HS-27A (cell line): ENCODE data around the gene KHK.

Experiments used
- DNase-seq: peaks from one replicate; pipeline ENCODE4 v3.0.0-alpha.2; 2012; ENCODE audit warnings: low read depth, missing footprints

KHK gene

GRCh38 chr2:27082773-27083409 lies 3.7 kb upstream of the KHK start:
- no peak for DNase-seq

DNA sequence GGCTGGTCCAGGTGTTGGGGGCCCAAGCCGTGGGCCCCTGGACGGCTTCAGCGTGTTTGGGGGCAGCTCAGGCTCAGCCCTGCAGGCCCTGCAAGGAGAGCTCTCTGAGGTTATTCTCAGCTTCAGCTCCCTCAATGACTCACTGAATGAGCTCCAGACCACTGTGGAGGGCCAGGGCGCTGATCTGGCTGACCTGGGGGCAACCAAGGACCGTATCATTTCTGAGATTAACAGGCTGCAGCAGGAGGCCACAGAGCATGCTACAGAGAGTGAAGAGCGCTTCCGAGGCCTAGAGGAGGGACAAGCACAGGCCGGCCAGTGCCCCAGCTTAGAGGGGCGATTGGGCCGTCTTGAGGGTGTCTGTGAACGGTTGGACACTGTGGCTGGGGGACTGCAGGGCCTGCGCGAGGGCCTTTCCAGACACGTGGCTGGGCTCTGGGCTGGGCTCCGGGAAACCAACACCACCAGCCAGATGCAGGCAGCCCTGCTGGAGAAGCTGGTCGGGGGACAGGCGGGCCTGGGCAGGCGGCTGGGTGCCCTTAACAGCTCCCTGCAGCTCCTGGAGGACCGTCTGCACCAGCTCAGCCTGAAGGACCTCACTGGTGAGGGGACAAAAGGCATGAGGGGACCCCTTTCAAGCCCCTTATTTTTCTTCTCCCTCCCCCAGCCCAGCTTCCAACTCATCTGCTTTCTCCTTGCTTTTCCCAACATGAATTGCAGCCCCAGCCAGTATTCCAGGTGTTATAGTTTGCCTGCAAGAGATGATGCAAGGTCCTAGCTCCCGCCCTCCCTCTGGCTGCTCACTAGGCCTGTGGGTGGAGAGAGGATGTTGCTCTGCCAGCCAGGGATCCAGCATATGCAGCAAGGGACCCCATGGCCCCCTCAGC lies 2.9 kb upstream of the KHK start:
- no peak for DNase-seq

DNA sequence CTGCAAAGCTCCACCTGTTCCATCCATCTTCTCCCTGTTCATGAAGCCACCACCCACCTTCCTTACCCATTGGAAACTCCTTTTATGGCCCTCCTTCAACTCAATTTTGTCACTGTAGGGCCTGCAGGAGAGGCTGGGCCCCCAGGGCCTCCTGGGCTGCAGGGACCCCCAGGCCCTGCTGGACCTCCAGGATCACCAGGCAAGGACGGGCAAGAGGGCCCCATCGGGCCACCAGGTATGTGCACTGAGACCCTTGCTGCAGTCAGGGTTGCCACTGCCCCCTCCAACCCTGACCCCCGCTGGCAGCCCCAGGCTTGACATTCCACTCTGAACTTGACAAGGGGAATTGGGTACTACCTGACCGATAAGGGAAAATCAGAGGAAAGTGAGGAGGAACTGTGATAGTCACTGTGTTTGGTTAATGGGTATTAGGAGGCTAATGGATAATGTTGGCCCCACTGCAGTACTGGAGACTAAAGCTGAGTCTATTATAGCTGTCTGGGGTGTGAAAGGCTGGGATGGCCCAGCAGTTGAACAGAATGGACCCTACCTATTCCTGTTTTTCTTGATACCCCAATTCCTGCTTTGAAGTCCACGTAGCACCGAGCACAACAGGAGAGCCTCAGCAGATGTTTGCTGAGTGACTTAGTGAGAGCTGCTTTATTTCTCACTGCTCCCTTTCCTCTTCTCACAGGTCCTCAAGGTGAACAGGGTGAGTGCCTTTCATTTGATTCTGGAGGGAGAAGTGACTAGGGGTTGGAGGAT lies 2.1 kb upstream of the KHK start:
- DNase-seq, result no peak

- no peak for DNase-seq
Measured at GRCh38 chr2:27085062-27085672, 1.4 kb upstream of the KHK start.

DNA sequence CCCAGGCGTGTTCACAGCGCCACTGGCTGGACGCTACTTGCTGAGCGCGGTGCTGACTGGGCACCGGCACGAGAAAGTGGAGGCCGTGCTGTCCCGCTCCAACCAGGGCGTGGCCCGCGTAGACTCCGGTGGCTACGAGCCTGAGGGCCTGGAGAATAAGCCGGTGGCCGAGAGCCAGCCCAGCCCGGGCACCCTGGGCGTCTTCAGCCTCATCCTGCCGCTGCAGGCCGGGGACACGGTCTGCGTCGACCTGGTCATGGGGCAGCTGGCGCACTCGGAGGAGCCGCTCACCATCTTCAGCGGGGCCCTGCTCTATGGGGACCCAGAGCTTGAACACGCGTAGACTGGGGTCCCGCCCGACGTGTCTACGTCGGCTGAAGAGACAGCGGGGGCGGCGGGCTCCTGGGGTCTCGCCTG lies 891 bp upstream of the KHK start:
- DNase-seq, result no peak

DNA sequence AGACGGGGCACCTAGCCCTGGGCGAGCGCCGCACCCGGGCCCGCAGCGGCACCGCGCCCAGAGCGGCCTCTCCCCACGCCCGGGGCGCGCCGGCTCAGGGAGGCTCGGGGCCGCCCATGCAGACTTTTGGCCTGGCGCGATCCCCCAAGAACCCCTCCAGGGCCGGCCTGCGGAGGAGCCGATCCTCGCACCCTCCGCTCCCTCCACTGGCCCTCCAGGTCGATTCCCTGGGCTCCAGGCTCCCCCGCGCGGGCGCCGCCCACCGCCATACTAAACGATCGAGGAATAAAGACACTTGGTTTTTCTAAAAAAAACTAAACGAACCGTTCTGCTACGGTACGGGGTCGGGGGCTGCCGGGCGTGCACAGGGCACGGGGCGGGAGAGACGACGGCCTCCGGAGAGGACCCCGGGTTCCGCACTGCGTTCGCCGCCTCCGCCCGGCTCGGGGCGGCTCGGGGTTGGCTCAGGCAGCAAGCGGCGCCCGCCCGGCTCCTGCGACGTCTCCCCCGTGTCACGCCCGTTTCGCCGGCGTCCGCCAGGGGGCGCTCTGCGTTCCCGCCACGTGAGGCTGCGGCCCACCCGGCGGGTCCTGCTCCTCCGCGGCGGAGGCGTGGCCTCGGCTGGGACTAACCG lies 365 bp upstream of the KHK start:
- peak; percentile 58 for DNase-seq

GRCh38 chr2:27087823-27088410 lies 1.3 kb downstream of the KHK start:
- no peak for DNase-seq

- no peak for DNase-seq
Measured at GRCh38 chr2:27088634-27089033, 2.1 kb downstream of the KHK start.

- DNase-seq, result no peak
Measured at GRCh38 chr2:27089111-27089954, 2.8 kb downstream of the KHK start.

DNA sequence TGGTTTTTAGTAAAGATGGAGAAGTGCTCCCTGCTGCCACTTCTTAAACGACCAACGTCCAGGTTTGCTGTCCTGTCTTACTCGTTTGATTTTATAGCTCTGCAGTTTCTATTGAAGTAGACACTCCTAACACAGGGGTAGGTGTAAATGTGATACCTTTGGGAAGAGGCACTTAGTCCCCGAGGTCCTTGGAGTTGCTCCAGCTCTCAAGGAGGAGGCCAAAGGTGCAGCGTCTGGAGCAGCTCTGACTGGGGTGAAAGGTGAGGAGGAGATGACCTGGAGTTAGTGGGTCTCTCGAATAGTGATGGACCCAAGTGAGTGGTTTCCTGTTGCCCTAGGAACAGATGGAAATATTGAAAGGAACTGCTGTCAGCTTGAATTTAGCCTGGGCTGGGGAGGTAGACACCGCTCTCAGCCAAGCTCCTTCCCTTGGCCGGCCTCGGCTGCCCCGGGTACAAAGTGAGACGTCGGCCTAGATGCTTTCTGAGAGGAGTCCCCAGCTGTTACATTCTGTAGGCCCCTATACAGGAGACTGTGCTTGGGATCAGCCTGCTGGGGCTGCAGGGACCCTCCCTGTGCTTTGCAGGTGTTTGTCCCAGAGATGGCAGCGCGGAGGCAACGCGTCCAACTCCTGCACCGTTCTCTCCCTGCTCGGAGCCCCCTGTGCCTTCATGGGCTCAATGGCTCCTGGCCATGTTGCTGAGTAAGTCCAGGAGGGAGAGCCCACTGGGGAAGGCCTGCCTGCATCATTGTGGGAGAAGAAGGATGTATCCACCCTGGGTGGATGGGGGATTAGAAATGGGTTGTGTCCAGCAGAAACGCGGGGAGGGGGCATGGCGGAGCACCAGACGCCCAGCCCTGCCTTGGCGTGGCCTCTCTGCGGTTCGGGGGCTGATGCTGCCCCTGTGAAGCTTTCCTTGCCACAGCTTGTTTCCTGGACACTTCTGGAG lies 5.4 kb downstream of the KHK start:
- no peak for DNase-seq

- no peak for DNase-seq
Measured at GRCh38 chr2:27092696-27093429, 6.3 kb downstream of the KHK start.

DNA sequence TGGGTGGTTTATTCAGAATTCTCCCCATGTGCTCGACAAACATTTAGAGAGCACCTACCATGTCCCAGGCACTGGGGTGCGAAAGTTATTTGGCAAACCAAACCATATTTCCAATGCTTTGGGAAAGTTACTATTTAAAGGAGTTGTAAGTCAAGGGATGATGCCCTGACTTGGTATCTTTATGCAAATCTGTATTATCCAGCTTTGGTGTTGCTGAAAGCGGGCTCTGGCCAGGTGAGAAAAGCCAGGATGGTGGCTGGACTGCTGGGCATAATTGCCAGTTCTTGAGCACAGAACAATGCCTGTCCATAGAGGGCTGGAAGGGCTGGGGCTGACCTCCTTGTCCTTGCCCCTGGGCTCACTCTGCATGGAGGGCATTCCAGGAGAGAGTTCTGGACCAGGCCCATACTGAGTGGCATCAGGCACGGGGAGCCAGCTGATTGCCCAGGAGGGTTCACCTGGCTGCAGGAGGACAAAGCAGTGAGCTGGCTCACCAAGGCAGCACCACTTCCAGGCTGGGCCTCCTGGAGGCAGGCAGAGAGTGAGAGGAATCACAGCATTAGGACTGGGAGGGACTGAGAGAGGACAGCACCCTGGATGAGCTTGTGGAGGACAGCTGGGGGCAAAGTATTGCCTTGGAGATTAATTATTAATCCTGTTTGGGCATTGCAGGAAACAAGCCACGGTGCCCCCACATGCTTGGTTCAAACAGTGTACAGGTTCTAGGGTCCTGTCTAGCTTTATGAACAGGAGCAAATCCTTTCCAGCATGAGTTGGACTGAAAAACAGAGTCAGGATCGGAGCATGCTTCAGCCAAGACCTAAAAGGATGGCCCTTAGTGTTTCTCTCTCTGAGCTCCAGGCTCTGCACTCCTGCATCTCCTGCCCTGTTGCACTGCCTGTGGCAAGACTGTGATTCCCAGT lies 7.1 kb downstream of the KHK start:
- DNase-seq, result no peak

DNA sequence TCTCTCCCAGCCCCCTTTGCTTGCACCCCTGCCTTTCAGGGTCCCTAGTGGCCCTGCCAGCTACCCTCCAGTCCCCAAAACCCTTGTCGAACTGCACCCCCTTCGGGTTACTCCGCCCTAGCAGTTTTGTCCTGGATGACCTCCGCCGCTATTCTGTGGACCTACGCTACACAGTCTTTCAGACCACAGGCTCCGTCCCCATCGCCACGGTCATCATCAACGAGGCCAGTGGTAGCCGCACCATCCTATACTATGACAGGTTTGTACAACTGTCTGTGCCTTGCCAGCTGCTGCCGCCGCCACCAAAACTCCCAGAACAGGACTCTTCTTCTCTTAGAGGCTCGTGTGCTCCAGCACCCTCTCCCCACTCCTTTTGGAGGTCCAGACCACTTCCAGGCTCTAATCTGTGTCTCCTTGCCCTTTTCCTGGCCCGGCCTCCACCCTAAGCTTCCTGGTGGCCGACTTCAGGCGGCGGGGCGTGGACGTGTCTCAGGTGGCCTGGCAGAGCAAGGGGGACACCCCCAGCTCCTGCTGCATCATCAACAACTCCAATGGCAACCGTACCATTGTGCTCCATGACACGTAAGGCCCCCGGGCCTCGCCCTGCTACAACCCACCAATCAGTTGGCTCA lies 7.9 kb downstream of the KHK start:
- DNase-seq, result no peak

- no peak for DNase-seq
Measured at GRCh38 chr2:27095427-27095744, 8.8 kb downstream of the KHK start.

DNA sequence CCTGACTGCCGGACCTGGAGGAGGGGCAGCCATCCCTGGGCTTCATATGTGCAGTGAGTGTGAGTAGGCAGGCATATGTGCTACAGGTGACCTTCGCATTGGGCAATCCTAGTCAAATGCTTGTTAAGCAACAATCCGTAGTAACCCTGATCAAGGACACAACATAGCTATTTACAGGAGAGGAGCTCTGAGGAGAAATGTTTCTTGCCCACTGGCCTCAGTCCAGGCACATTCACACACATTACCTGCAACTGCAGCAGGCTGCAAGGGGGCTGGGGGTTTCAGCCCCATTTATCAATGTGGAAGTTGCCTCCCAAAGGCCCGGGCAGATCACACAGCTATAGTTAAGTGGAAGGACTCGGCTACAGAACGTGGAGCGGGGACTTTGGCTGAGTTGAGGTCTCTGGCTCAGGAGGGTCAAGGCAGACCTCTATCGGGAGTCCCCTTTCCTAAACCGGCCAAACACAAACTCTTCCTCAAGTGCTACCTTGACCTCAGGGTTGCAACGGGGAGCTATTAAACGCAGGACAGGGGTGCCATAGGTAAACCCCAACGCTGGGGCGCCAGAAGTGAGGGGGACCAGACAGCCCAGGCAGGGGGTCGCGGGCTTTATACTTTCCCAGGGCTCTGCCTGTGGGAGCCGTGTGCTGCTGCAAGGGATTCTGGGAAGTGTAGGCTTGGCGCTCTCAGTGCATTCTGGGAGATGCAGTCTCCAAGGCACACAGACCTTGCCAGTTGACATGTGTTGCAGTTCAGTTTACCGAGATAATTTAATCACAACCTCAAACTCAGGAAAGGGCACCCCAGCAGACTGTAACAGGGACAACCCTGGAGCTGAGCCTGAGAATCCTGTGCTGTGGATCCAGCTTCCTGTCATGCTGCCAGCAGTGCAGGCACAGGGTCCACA lies 9.4 kb downstream of the KHK start:
- no peak for DNase-seq

- DNase-seq, result no peak
Measured at GRCh38 chr2:27096748-27097297, 10.3 kb downstream of the KHK start.
